K562 (cell line): Measurements from ENCODE around the gene ERAS. TPM values are rescaled to one million over a fixed set of nuclear protein-coding genes. Genes with fewer than 3 reads are reported as not detected.

Experiments
- ATAC-seq: fragments of 200-7000 bp; cut with Tn5 transposase; 3 replicates; pipeline ENCODE4 v1.9.1; 2020; ENCODE audit warnings: moderate library complexity
- BruUV-seq: library from RNA; stranded (reverse); fragments of 400-500 nt; replicated peaks from 2 replicates; lab custom pipeline; 2021; lab: Mats Ljungman, UMichigan
- CTCF ChIA-PET: fragments of 300-600 bp; formaldehyde crosslinking; extraction: SDS; loops from one replicate; lab custom pipeline; 2021; ENCODE audit warnings: low intra/inter-chr PET ratio; lab: Yijun Ruan, JAX
- POLR2A ChIA-PET: fragments of 300-600, 350-650 bp; sonication (Branson Sonifier 250); formaldehyde crosslinking; extraction: SDS; loops from one replicate; lab custom pipeline; 2021; ENCODE audit warnings: antibody characterized with exemption, inconsistent platforms; lab: Yijun Ruan, JAX
- DNase-seq, 4 experiments: peaks; one replicate each; pipeline versions ENCODE4 v3.0.0 to v3.0.0-alpha.2; 2011 to 2018; ENCODE audit warnings: low spot score in 3 of 4, mixed read lengths in 3 of 4; ENCODE audit errors: extremely low read depth in 1 of 4
- FAIRE-seq: peaks from 2 replicates; lab custom pipeline; 2011; peaks lifted over from hg19 to GRCh38; lab: Jason Lieb, UNC
- H2AFZ ChIP-seq: 2 replicates; pipeline ENCODE4 v1.6.0; 2011; ENCODE audit warnings: low read depth, low read length, control low read depth, inconsistent platforms
- H3K27ac ChIP-seq: fragments of 200-600 bp; 3 replicates; pipeline ENCODE4 v1.8.0; 2011; ENCODE audit warnings: low read depth, mild to moderate bottlenecking, control low read depth, inconsistent platforms, low read length, moderate library complexity, mixed read lengths; ENCODE audit errors: extremely low read depth
- H3K27me3 ChIP-seq, 2 experiments: fragments of 300-600 bp in 1 of 2; 2 replicates in 1 of 2; 3 replicates in 1 of 2; pipeline versions ENCODE4 v1.6.0 to v1.8.0; 2011; ENCODE audit warnings: inconsistent platforms in 2 of 2, low read length in 2 of 2, mild to moderate bottlenecking in 1 of 2, mixed read lengths in 1 of 2, moderate library complexity in 1 of 2; ENCODE audit not compliant: control insufficient read depth in 2 of 2, insufficient read depth in 2 of 2
- H3K36me3 ChIP-seq: fragments of 300-600 bp; 3 replicates; pipeline ENCODE4 v1.8.0; 2011; ENCODE audit warnings: mild to moderate bottlenecking, low read length, inconsistent platforms; ENCODE audit not compliant: control insufficient read depth, insufficient read depth
- H3K4me1 ChIP-seq, 2 experiments: fragments of 200-600 bp in 1 of 2; replicated peaks in 1 of 2; 2 replicates in 1 of 2; 3 replicates in 1 of 2; pipeline versions ENCODE4 v1.5.1 to v1.8.0; 2011; ENCODE audit warnings: inconsistent platforms in 2 of 2, low read length in 2 of 2, mild to moderate bottlenecking in 1 of 2, mixed read lengths in 1 of 2, moderate library complexity in 1 of 2; ENCODE audit not compliant: control insufficient read depth in 2 of 2, insufficient read depth in 2 of 2
- H3K4me2 ChIP-seq: 2 replicates; pipeline ENCODE4 v1.6.1; 2011; ENCODE audit warnings: low read length, control low read depth, inconsistent platforms, mixed read lengths; ENCODE audit not compliant: insufficient read depth
- H3K4me3 ChIP-seq: fragments of 200-600 bp; sonication (generic), shearing (Covaris generic); 2 replicates; pipeline ENCODE4 v1.5.1; 2016; ENCODE audit warnings: control low read depth, inconsistent platforms
- H3K79me2 ChIP-seq: fragments of 200-600 bp; 3 replicates; pipeline ENCODE4 v1.8.0; 2011; ENCODE audit warnings: low read length, inconsistent platforms; ENCODE audit not compliant: control insufficient read depth, insufficient read depth
- H3K9ac ChIP-seq, 2 experiments: 2 replicates each; pipeline versions ENCODE4 v1.6.0 to v1.6.1; 2011; ENCODE audit warnings: low read depth in 2 of 2, low read length in 2 of 2, control low read depth in 1 of 2, inconsistent platforms in 1 of 2, mild to moderate bottlenecking in 1 of 2, mixed read lengths in 1 of 2; ENCODE audit not compliant: insufficient read depth in 1 of 2
- H3K9me1 ChIP-seq: one replicate; pipeline ENCODE4 v1.6.0; 2011; ENCODE audit warnings: inconsistent platforms, mild to moderate bottlenecking, low read length, moderate library complexity; ENCODE audit not compliant: control insufficient read depth, insufficient read depth
- H3K9me3 ChIP-seq: replicated peaks from 2 replicates; pipeline ENCODE4 v1.5.1; 2011; ENCODE audit warnings: low read depth, low read length, inconsistent platforms; ENCODE audit not compliant: control insufficient read depth, insufficient read depth
- H4K20me1 ChIP-seq: replicated peaks from 2 replicates; pipeline ENCODE4 v1.6.1; 2011; ENCODE audit warnings: low read length, inconsistent platforms, mixed read lengths; ENCODE audit not compliant: control insufficient read depth, insufficient read depth
- HEY1 ChIP-seq: fragments of 250-450 bp; sonication (Bioruptor Pico); IDR thresholded peaks from 2 replicates; pipeline ENCODE4 v1.5.0; 2020; ENCODE audit warnings: mild to moderate bottlenecking, moderate library complexity, borderline replicate concordance
- KDM2B ChIP-seq: fragments of 250-450 bp; sonication (Bioruptor Pico); IDR thresholded peaks from 2 replicates; pipeline ENCODE4 v1.8.0; 2021; ENCODE audit warnings: mild to moderate bottlenecking, moderate library complexity
- LEF1 ChIP-seq: fragments of 450-650 bp; IDR thresholded peaks from 2 replicates; pipeline ENCODE4 v1.6.1; 2016; ENCODE audit warnings: mild to moderate bottlenecking
- MEF2A ChIP-seq: IDR thresholded peaks from 2 replicates; pipeline ENCODE4 v1.6.1; 2011; ENCODE audit warnings: low read depth, mild to moderate bottlenecking, low read length, moderate library complexity; ENCODE audit not compliant: control insufficient read depth
- PRDM10 ChIP-seq: fragments of 450-650 bp; IDR thresholded peaks from 2 replicates; pipeline ENCODE4 v1.6.1; 2018; ENCODE audit not compliant: partially characterized antibody
- PYGO2 ChIP-seq: fragments of 450-650 bp; IDR thresholded peaks from 2 replicates; pipeline ENCODE4 v1.6.1; 2016; ENCODE audit warnings: mild to moderate bottlenecking, missing genetic modification characterization, moderate library complexity, missing compliant biosample characterization
- RAD21 ChIP-seq, 2 experiments: fragments of 250-450 bp in 1 of 2; fragments of 450-650 bp in 1 of 2; sonication (Bioruptor Pico) in 1 of 2; formaldehyde crosslinking in 1 of 2; IDR thresholded peaks in 1 of 2; conservative IDR thresholded peaks in 1 of 2; 2 replicates each; pipeline versions ENCODE4 v1.4.0 to v1.8.0; 2020 to 2022; ENCODE audit warnings: mild to moderate bottlenecking in 2 of 2, moderate library complexity in 1 of 2
- RBM22 ChIP-seq: fragments of 200-400 bp; formaldehyde crosslinking; IDR thresholded peaks from 2 replicates; pipeline ENCODE4 v1.6.1; 2018; ENCODE audit warnings: low read length, low read depth; ENCODE audit not compliant: poor library complexity, severe bottlenecking
- SMARCB1 ChIP-seq: IDR thresholded peaks from 2 replicates; pipeline ENCODE4 v1.6.1; 2011; ENCODE audit warnings: improper control_type of control experiment, low read depth; ENCODE audit not compliant: insufficient read length
- SMC3 ChIP-seq: conservative IDR thresholded peaks from 2 replicates; pipeline ENCODE4 v1.6.1; 2011; ENCODE audit warnings: low read depth, low read length, improper control_type of control experiment; ENCODE audit not compliant: insufficient read depth
- TAF7 ChIP-seq: fragments of 450-650 bp; IDR thresholded peaks from 2 replicates; pipeline ENCODE4 v1.6.1; 2016; ENCODE audit warnings: missing genetic modification characterization, missing compliant biosample characterization
- VEZF1 ChIP-seq: fragments of 200-800 bp; sonication (Bioruptor generic); IDR thresholded peaks from 2 replicates; pipeline ENCODE4 v1.6.1; 2017; ENCODE audit warnings: missing genetic modification characterization, missing compliant biosample characterization
- ZBTB34 ChIP-seq: fragments of 250-450 bp; sonication (Bioruptor Pico); IDR thresholded peaks from 2 replicates; pipeline ENCODE4 v1.8.0; 2021; ENCODE audit warnings: mild to moderate bottlenecking, moderate library complexity
- ZNF512 ChIP-seq: IDR thresholded peaks from 2 replicates; pipeline ENCODE4 v1.6.1; 2016; ENCODE audit warnings: missing genetic modification characterization, missing compliant biosample characterization
- WGBS: fragments of 100-300 bp; shearing (Covaris generic); methylation state at CpG from one replicate; pipeline ENCODE4 v1.1.6; 2016; ENCODE audit warnings: low coverage, mixed read lengths; ENCODE audit not compliant: insufficient coverage; ENCODE audit errors: missing lambda C conversion rate; 5-methylcytosine and 5-hydroxymethylcytosine counted together
- in situ Hi-C: fragments of 300-500 bp; cut with MboI; formaldehyde crosslinking; loops from 4 replicates; pipeline ENCODE4 v1.15.0; 2018; ENCODE audit warnings: inconsistent platforms, mixed read lengths
- intact Hi-C: fragments of 100-400 bp; cut with micrococcal nuclease; formaldehyde crosslinking; loops from 2 replicates; pipeline ENCODE4 v1.14.2; 2022
- polyA plus RNA-seq, 8 experiments: library from polyadenylated mRNA; depleted of rRNA in 4 of 8; stranded (reverse) in 5 of 8; unstranded in 3 of 8; fragments of >200 nt; fragmentation: Nextera tagmentation in 2 of 8; fragmentation: Illumina TruSeq in 1 of 8; extraction: Ambion mirVana in 2 of 8; extraction: Trizol in 1 of 8; gene quantifications; 2 replicates each; pipeline versions ENCODE4 v1.2.1 to v1.2.3, GENCODE V29; 2011 to 2014; ENCODE audit warnings: inconsistent platforms in 1 of 8, missing spikeins in 1 of 8
- total RNA-seq, 7 experiments: library from RNA; depleted of rRNA in 6 of 7; stranded (reverse); fragments of >200 nt in 6 of 7; fragmentation: Illumina TruSeq in 2 of 7; extraction: Trizol in 2 of 7; gene quantifications; 2 replicates each; pipeline versions ENCODE4 v1.2.1 to v1.2.3, GENCODE V29; 2011 to 2021; ENCODE audit warnings: low replicate concordance in 1 of 7

ERAS gene
- total and polyA plus RNA-seq, 9 of the 15 experiments (the other 6 are each of a cell fraction or from before 2014, with no cell fraction given): 0.07 to 0.12 TPM; not detected in 7

- H3K27ac ChIP-seq: no peak overlapping the region
- no peaks in the 10 kb centered on the region for H3K27me3 ChIP-seq
- no TSS peak for BruUV-seq
- ChIA-PET POLR2A (no interaction called here), CTCF (no interaction called here)
- peaks cover 6% of the 10 kb centered on the region; the same call in 1 of the 2 replicates for H3K9me3 ChIP-seq
- no peaks in the 10 kb centered on the region for H3K9me1 ChIP-seq
- H3K9ac ChIP-seq: no peak overlapping the region
- H2AFZ ChIP-seq: 0 out of 2 replicates have a peak overlapping the region, but pooled peaks have one; percentile 24
- no peak overlapping the region for H3K4me2 ChIP-seq
- no peaks in the 10 kb centered on the region; a peak in 1 of 5 replicates for H3K4me1 ChIP-seq
- FAIRE-seq (peak; percentile 56), DNase-seq (peak in 1 of 4 experiments; percentile 42), ATAC-seq (peak; percentile 42; the same call in 1 of the 3 replicates)
- intact Hi-C loops: no loop called here
- in situ Hi-C loops: no loop called here
- H4K20me1 ChIP-seq: no peaks in the 10 kb centered on the region
- no peak overlapping the region for H3K4me3 ChIP-seq
- no peaks in the 10 kb centered on the region for H3K36me3 ChIP-seq
- 27% methylated on average over 5 of the region's 5 CpGs for WGBS
- no peaks in the 10 kb centered on the region for H3K79me2 ChIP-seq
- TF ChIP-seq PRDM10 (peak; percentile 38), PYGO2 (no peak), ZNF512 (tag) (peak; percentile 55), KDM2B (CRISPR knock-in tag) (no peak), SMC3 (0 out of 2 replicates have a peak, but pooled peaks have one; percentile 16), RAD21 (CRISPR knock-in tag; conservative IDR thresholded peaks at IDR 0.05 in 1 of 2, IDR thresholded peaks at IDR 0.05 in 1 of 2) (peak; percentile 55 to 77), SMARCB1 (no peak), TAF7 (tag) (no peak), VEZF1 (CRISPR knock-in tag) (peak; percentile 17; the same call in 1 of the 2 replicates), LEF1 (no peak), ZBTB34 (no peak), HEY1 (CRISPR knock-in tag) (no peak), MEF2A (no peak), RBM22 (no peak)
Observed at GRCh38 chrX:48854898-48855297, 28.6 kb downstream of the ERAS start.
